ENCODE measurements around the gene EXOSC6. TPM values are rescaled to one million over a fixed set of nuclear protein-coding genes. Genes with fewer than 3 reads are reported as not detected.

Gene EXOSC6

Small RNA genes lying within 50 kb of the gene (small RNA-seq; reads per million reads assigned to genes)
- gene AC009060.2 (ENCODE audit: insufficient read depth) (not detected), gene RN7SL279P (ENCODE audit: insufficient read depth) (not detected)
